Upper lobe of left lung (tissue), 6 donors: Measurements from ENCODE around the gene XRCC5. TPM values are rescaled to one million over a fixed set of nuclear protein-coding genes. Genes with fewer than 3 reads are reported as not detected.

ENCODE experiments used
- ATAC-seq, 2 donors: fragments of 200-7000 bp; cut with Tn5 transposase; one replicate each; pipeline ENCODE4 v1.9.1; 2022; ENCODE audit warnings: mild to moderate bottlenecking in 2 of 2, moderate library complexity in 2 of 2; ENCODE audit not compliant: low FRiP score in 2 of 2
- DNase-seq, 2 donors: peaks; one replicate each; pipeline ENCODE4 v3.0.0-alpha.2; 2019 to 2020
- H3K27ac ChIP-seq, 4 donors: fragments of 200-600 bp; sonication (generic); one replicate each; pipeline ENCODE4 v1.5.1; 2016 to 2019
- H3K27me3 ChIP-seq, 4 donors: fragments of 200-600 bp; sonication (generic); one replicate each; pipeline ENCODE4 v1.5.1; 2017 to 2019
- H3K36me3 ChIP-seq, 4 donors: fragments of 200-600 bp; sonication (generic); one replicate each; pipeline ENCODE4 v1.5.1; 2016 to 2019
- H3K4me1 ChIP-seq, 4 donors: fragments of 200-600 bp; sonication (generic); one replicate each; pipeline ENCODE4 v1.5.1; 2018 to 2019
- H3K4me3 ChIP-seq, 4 donors: fragments of 200-600 bp; sonication (generic); one replicate each; pipeline ENCODE4 v1.5.1; 2017 to 2019; ENCODE audit warnings: mild to moderate bottlenecking in 2 of 4, moderate library complexity in 1 of 4
- H3K9me3 ChIP-seq, 4 donors: fragments of 200-600 bp; sonication (generic); one replicate each; pipeline ENCODE4 v1.5.1; 2018 to 2019
- CTCF ChIP-seq, 6 experiments: fragments of 450-650 bp in 4 of 6; fragments of 200-600 bp in 2 of 6; sonication (generic) in 2 of 6; IDR thresholded peaks; one replicate each; pipeline ENCODE4 v1.5.1; 2016 to 2019; ENCODE audit warnings: antibody characterized with exemption in 6 of 6
- EP300 ChIP-seq, 4 donors: sonication (generic); formaldehyde crosslinking; IDR thresholded peaks; one replicate each; pipeline ENCODE4 v1.5.1; 2017; ENCODE audit warnings: antibody characterized with exemption in 4 of 4, control low read depth in 2 of 4
- POLR2A ChIP-seq, 4 donors: fragments of 450-650 bp; IDR thresholded peaks; one replicate each; pipeline ENCODE4 v1.5.1; 2016 to 2017; ENCODE audit warnings: antibody characterized with exemption in 4 of 4, mild to moderate bottlenecking in 2 of 4
- POLR2AphosphoS5 ChIP-seq, 2 donors: sonication (generic); formaldehyde crosslinking; IDR thresholded peaks; one replicate each; pipeline ENCODE4 v1.5.1; 2017; ENCODE audit warnings: antibody characterized with exemption in 2 of 2
- WGBS, 2 donors: methylation state at CpG; one replicate each; pipeline ENCODE4 v1.1.5; 2017 to 2018; 5-methylcytosine and 5-hydroxymethylcytosine counted together
- total RNA-seq, 6 donors: library from RNA; depleted of rRNA in 4 of 6; stranded (reverse); fragments of >200 nt in 4 of 6; gene quantifications; one replicate each; pipeline versions ENCODE4 v1.1.0 to v1.2.1, GENCODE V29; 2016 to 2021
- donor health status: DM: no; HTN: no; CAD: no; lungs with moderate emphysema.
- donor health status: DM: no; HTN: yes; CAD: no; lungs with severe emphysema.

Gene XRCC5
- total RNA-seq, 6 donors from 2014 or later: 57.3 to 163 (median 131) TPM

GRCh38 chr2:216069028-216069427, 40.1 kb upstream of the XRCC5 start:
- Histone ChIP-seq H3K36me3 (peaks cover 0 to 23% (median 6%) of the 10 kb centered on the region in 4 donors), H3K4me1 (peaks cover 0 to 14% (median 0%) of the 10 kb centered on the region in 4 donors), H3K9me3 (no peaks in the 10 kb centered on the region), H3K27ac (no peak overlapping the region), H3K4me3 (no peak overlapping the region), H3K27me3 (no peaks in the 10 kb centered on the region)
- 91 to 98% methylated on average over 2 of the region's 2 CpGs for WGBS, 2 donors
- no peak for TF ChIP-seq POLR2A (IDR thresholded peaks at IDR 0.05)
- TF ChIP-seq EP300 (IDR thresholded peaks at IDR 0.05): no peak
- TF ChIP-seq CTCF (IDR thresholded peaks at IDR 0.05): no peak
- TF ChIP-seq POLR2AphosphoS5 (IDR thresholded peaks at IDR 0.05): no peak
- ATAC-seq (no peak), DNase-seq (no peak)

- DNase-seq (no peak), ATAC-seq (no peak)
- peaks cover 0 to 12% (median 4%) of the 10 kb centered on the region in 4 donors for H3K36me3 ChIP-seq
- H3K27ac ChIP-seq: no peak overlapping the region
- no peaks in the 10 kb centered on the region for H3K9me3 ChIP-seq
- TF ChIP-seq EP300 (IDR thresholded peaks at IDR 0.05): no peak
- no peak for TF ChIP-seq POLR2AphosphoS5 (IDR thresholded peaks at IDR 0.05)
- no peak for TF ChIP-seq POLR2A (IDR thresholded peaks at IDR 0.05)
- TF ChIP-seq CTCF (IDR thresholded peaks at IDR 0.05): no peak
- H3K27me3 ChIP-seq: no peaks in the 10 kb centered on the region
- H3K4me1 ChIP-seq: peaks cover 0 to 14% (median 0%) of the 10 kb centered on the region in 4 donors
- no peak overlapping the region for H3K4me3 ChIP-seq
- WGBS, 2 donors: 69 to 83% methylated on average over 6 of the region's 6 CpGs
Observed at GRCh38 chr2:216070195-216070594, 39.0 kb upstream of the XRCC5 start.

- WGBS, 2 donors: 76 to 84% methylated on average over 12 of the region's 12 CpGs
- Histone ChIP-seq H3K4me1 (peaks cover 0 to 19% (median 0%) of the 10 kb centered on the region in 4 donors), H3K27me3 (no peaks in the 10 kb centered on the region), H3K27ac (no peak overlapping the region), H3K36me3 (peaks cover 0 to under 1% (median 0%) of the 10 kb centered on the region in 4 donors), H3K4me3 (no peak overlapping the region), H3K9me3 (no peaks in the 10 kb centered on the region)
- TF ChIP-seq POLR2A (IDR thresholded peaks at IDR 0.05) (no peak), CTCF (IDR thresholded peaks at IDR 0.05) (no peak), EP300 (IDR thresholded peaks at IDR 0.05) (no peak), POLR2AphosphoS5 (IDR thresholded peaks at IDR 0.05) (no peak)
- DNase-seq: no peak
- ATAC-seq: no peak
Observed at GRCh38 chr2:216071111-216071851, 37.9 kb upstream of the XRCC5 start.

- Histone ChIP-seq H3K4me3 (no peak overlapping the region), H3K27me3 (no peaks in the 10 kb centered on the region), H3K36me3 (no peaks in the 10 kb centered on the region), H3K27ac (no peak overlapping the region), H3K9me3 (no peaks in the 10 kb centered on the region), H3K4me1 (peaks cover 0 to 23% (median 0%) of the 10 kb centered on the region in 4 donors)
- DNase-seq (no peak), ATAC-seq (no peak)
- TF ChIP-seq CTCF (IDR thresholded peaks at IDR 0.05): no peak
- TF ChIP-seq POLR2A (IDR thresholded peaks at IDR 0.05): no peak
- TF ChIP-seq EP300 (IDR thresholded peaks at IDR 0.05): no peak
- no peak for TF ChIP-seq POLR2AphosphoS5 (IDR thresholded peaks at IDR 0.05)
Observed at GRCh38 chr2:216072473-216072872, 36.7 kb upstream of the XRCC5 start.

GRCh38 chr2:216073773-216074172, 35.4 kb upstream of the XRCC5 start:
- no peak for TF ChIP-seq EP300 (IDR thresholded peaks at IDR 0.05)
- TF ChIP-seq CTCF (IDR thresholded peaks at IDR 0.05): no peak
- no peak for TF ChIP-seq POLR2AphosphoS5 (IDR thresholded peaks at IDR 0.05)
- no peak for TF ChIP-seq POLR2A (IDR thresholded peaks at IDR 0.05)
- no peak overlapping the region for H3K27ac ChIP-seq
- H3K9me3 ChIP-seq: no peaks in the 10 kb centered on the region
- H3K4me1 ChIP-seq: peaks cover 0 to 23% (median 8%) of the 10 kb centered on the region in 4 donors
- no peaks in the 10 kb centered on the region for H3K36me3 ChIP-seq
- H3K4me3 ChIP-seq: no peak overlapping the region
- DNase-seq: no peak
- no peak for ATAC-seq
- no peaks in the 10 kb centered on the region for H3K27me3 ChIP-seq
